ENCODE results near the gene XK.

- TF ChIP-seq, protein P1, sequence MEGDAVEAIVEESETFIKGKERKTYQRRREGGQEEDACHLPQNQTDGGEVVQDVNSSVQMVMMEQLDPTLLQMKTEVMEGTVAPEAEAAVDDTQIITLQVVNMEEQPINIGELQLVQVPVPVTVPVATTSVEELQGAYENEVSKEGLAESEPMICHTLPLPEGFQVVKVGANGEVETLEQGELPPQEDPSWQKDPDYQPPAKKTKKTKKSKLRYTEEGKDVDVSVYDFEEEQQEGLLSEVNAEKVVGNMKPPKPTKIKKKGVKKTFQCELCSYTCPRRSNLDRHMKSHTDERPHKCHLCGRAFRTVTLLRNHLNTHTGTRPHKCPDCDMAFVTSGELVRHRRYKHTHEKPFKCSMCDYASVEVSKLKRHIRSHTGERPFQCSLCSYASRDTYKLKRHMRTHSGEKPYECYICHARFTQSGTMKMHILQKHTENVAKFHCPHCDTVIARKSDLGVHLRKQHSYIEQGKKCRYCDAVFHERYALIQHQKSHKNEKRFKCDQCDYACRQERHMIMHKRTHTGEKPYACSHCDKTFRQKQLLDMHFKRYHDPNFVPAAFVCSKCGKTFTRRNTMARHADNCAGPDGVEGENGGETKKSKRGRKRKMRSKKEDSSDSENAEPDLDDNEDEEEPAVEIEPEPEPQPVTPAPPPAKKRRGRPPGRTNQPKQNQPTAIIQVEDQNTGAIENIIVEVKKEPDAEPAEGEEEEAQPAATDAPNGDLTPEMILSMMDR (IDR thresholded peaks at IDR 0.05), result no peak
- no peak for TF ChIP-seq EZH2 (IDR thresholded peaks at IDR 0.05)
Observed at GRCh38 chrX:37722595-37722994, 37.0 kb downstream of the XK start.

All from neural progenitor cell (in vitro differentiated cells).